HepG2 (cell line): ENCODE measurements around the gene FBXO9. TPM values are rescaled to one million over a fixed set of nuclear protein-coding genes. Genes with fewer than 3 reads are reported as not detected.

Source experiments
- AGO1 ChIP-seq: fragments of 200-400 bp; formaldehyde crosslinking; IDR thresholded peaks from 2 replicates; pipeline ENCODE4 v1.6.1; 2017; ENCODE audit warnings: mild to moderate bottlenecking, low read depth, low read length, moderate library complexity; ENCODE audit not compliant: poor library complexity, severe bottlenecking
- BCLAF1 ChIP-seq: fragments of 450-650 bp; IDR thresholded peaks from 2 replicates; pipeline ENCODE4 v1.6.1; 2017; ENCODE audit warnings: mild to moderate bottlenecking
- DR1 ChIP-seq: sonication (generic); formaldehyde crosslinking; IDR thresholded peaks from 2 replicates; pipeline ENCODE4 v1.8.0; 2021; ENCODE audit warnings: mild to moderate bottlenecking, missing genetic modification reagents, inconsistent platforms
- GPN1 ChIP-seq: sonication (generic); formaldehyde crosslinking; IDR thresholded peaks from 2 replicates; pipeline ENCODE4 v1.5.1; 2020; ENCODE audit warnings: missing genetic modification reagents, borderline replicate concordance
- HDAC2 ChIP-seq: sonication (generic); formaldehyde crosslinking; IDR thresholded peaks from 2 replicates; pipeline ENCODE4 v1.4.0; 2020; ENCODE audit warnings: missing genetic modification reagents
- HINFP ChIP-seq: sonication (generic); formaldehyde crosslinking; IDR thresholded peaks from 2 replicates; pipeline ENCODE4 v1.4.0; 2020; ENCODE audit warnings: low read depth, mild to moderate bottlenecking, missing genetic modification reagents
- ISL2 ChIP-seq: sonication (generic); formaldehyde crosslinking; IDR thresholded peaks from 2 replicates; pipeline ENCODE4 v1.5.0; 2020; ENCODE audit warnings: missing genetic modification reagents
- MEIS2 ChIP-seq: sonication (generic); formaldehyde crosslinking; IDR thresholded peaks from 2 replicates; pipeline ENCODE4 v1.9.0; 2021; ENCODE audit warnings: mild to moderate bottlenecking, missing genetic modification reagents
- PLRG1 ChIP-seq: fragments of 450-650 bp; conservative IDR thresholded peaks from 2 replicates; pipeline ENCODE4 v1.6.1; 2016
- SP1 ChIP-seq, 2 experiments: fragments of 450-650 bp in 1 of 2; sonication (generic) in 1 of 2; formaldehyde crosslinking in 1 of 2; IDR thresholded peaks; 2 replicates each; pipeline versions ENCODE4 v1.4.0 to v1.6.1; 2016 to 2020; ENCODE audit warnings: missing genetic modification reagents in 1 of 2
- ZNF276 ChIP-seq: sonication (generic); formaldehyde crosslinking; IDR thresholded peaks from 2 replicates; pipeline ENCODE4 v1.4.0; 2020; ENCODE audit warnings: mild to moderate bottlenecking, low read depth, missing genetic modification reagents
- ZNF574 ChIP-seq: sonication (generic); formaldehyde crosslinking; IDR thresholded peaks from 2 replicates; pipeline ENCODE4 v1.4.0; 2020; ENCODE audit warnings: missing genetic modification reagents
- ZNF576 ChIP-seq: sonication (generic); formaldehyde crosslinking; IDR thresholded peaks from 2 replicates; pipeline ENCODE4 v1.4.0; 2020; ENCODE audit warnings: mild to moderate bottlenecking, missing genetic modification reagents
- ZNF678 ChIP-seq: sonication (generic); formaldehyde crosslinking; IDR thresholded peaks from 2 replicates; pipeline ENCODE4 v1.4.0; 2020; ENCODE audit warnings: mild to moderate bottlenecking, missing genetic modification reagents
- ZNF709 ChIP-seq: sonication (generic); formaldehyde crosslinking; IDR thresholded peaks from 2 replicates; pipeline ENCODE4 v1.5.0; 2020; ENCODE audit warnings: mild to moderate bottlenecking, missing genetic modification reagents
- ZNF839 ChIP-seq: sonication (generic); formaldehyde crosslinking; IDR thresholded peaks from 2 replicates; pipeline ENCODE4 v1.4.0; 2020; ENCODE audit warnings: missing genetic modification reagents, mild to moderate bottlenecking, borderline replicate concordance
- ZSCAN5A ChIP-seq: sonication (generic); formaldehyde crosslinking; IDR thresholded peaks from 2 replicates; pipeline ENCODE4 v1.8.0; 2022; ENCODE audit warnings: mild to moderate bottlenecking, missing genetic modification reagents, borderline replicate concordance
- polyA plus RNA-seq, 8 experiments: library from polyadenylated mRNA; depleted of rRNA in 3 of 8; stranded (reverse) in 7 of 8; unstranded in 1 of 8; fragments of >200 nt; fragmentation: Illumina TruSeq in 4 of 8; extraction: Trizol in 4 of 8; gene quantifications; 2 replicates each; pipeline versions ENCODE4 v1.2.1 to v1.2.3, GENCODE V29; 2011 to 2016; ENCODE audit warnings: low read depth in 4 of 8, missing spikeins in 1 of 8, mixed read lengths in 1 of 8; ENCODE audit not compliant: insufficient read depth in 1 of 8
- total RNA-seq, 5 experiments: library from RNA; depleted of rRNA; stranded (reverse); fragments of >200 nt; fragmentation: Illumina TruSeq; extraction: Trizol; gene quantifications; 2 replicates each; pipeline ENCODE4 v1.2.3, GENCODE V29; 2016; ENCODE audit warnings: low read depth in 1 of 5

Gene FBXO9
- total and polyA plus RNA-seq, 2 of the 13 experiments (the other 11 are each of a cell fraction or from before 2014, with no cell fraction given), result 64.3 to 98.4 TPM

GRCh38 chr6:53139841-53140413, 74.7 kb downstream of the FBXO9 start (continued):
- TF ChIP-seq ZNF574 (CRISPR knock-in tag), result no peak
- TF ChIP-seq ISL2 (CRISPR knock-in tag), result 0 out of 2 replicates have a peak, but pooled peaks have one; percentile 30
- TF ChIP-seq ZNF576 (CRISPR knock-in tag), result no peak
- TF ChIP-seq GPN1, result no peak
- TF ChIP-seq PLRG1, result no peak
- no peak for TF ChIP-seq HINFP (CRISPR knock-in tag)
- TF ChIP-seq DR1 (CRISPR knock-in tag), result no peak
- no peak for TF ChIP-seq AGO1
- TF ChIP-seq BCLAF1, result no peak
- TF ChIP-seq MEIS2 (CRISPR knock-in tag), result no peak
- TF ChIP-seq ZNF678 (CRISPR knock-in tag), result no peak
- no peak for TF ChIP-seq ZNF276 (CRISPR knock-in tag)
- TF ChIP-seq ZSCAN5A (CRISPR knock-in tag), result no peak
- TF ChIP-seq SP1 (IDR thresholded peaks at IDR 0.05), result no peak
- TF ChIP-seq SP1 (CRISPR knock-in tag; IDR thresholded peaks at IDR 0.05), result no peak
- no peak for TF ChIP-seq HDAC2 (CRISPR knock-in tag)
- TF ChIP-seq ZNF709, result no peak
- no peak for TF ChIP-seq ZNF839 (CRISPR knock-in tag)
